Stimulated activated CD4-positive, alpha-beta T cell treated with anti-CD3 and anti-CD28 coated beads, Interleukin-1b, Interleukin-23, amount 100 ng/mL, for 4 hours (primary cell): Measurements from ENCODE around the gene RANGAP1.

Experiments used
- DNase-seq, 2 donors: peaks; one replicate each; pipeline ENCODE4 v3.0.0-alpha.2; 2020; ENCODE audit warnings: low read depth in 2 of 2

The RANGAP1 gene, protein sequence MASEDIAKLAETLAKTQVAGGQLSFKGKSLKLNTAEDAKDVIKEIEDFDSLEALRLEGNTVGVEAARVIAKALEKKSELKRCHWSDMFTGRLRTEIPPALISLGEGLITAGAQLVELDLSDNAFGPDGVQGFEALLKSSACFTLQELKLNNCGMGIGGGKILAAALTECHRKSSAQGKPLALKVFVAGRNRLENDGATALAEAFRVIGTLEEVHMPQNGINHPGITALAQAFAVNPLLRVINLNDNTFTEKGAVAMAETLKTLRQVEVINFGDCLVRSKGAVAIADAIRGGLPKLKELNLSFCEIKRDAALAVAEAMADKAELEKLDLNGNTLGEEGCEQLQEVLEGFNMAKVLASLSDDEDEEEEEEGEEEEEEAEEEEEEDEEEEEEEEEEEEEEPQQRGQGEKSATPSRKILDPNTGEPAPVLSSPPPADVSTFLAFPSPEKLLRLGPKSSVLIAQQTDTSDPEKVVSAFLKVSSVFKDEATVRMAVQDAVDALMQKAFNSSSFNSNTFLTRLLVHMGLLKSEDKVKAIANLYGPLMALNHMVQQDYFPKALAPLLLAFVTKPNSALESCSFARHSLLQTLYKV

GRCh38 chr22:41285820-41286638 lies at the start of gene RANGAP1:
Gene RANGAP1 (minus strand): TSS chr22:41286187. CDS start chr22:41281044, 5,143 bp downstream.
- DNase-seq: peak; percentile 94 to 95

DNA sequence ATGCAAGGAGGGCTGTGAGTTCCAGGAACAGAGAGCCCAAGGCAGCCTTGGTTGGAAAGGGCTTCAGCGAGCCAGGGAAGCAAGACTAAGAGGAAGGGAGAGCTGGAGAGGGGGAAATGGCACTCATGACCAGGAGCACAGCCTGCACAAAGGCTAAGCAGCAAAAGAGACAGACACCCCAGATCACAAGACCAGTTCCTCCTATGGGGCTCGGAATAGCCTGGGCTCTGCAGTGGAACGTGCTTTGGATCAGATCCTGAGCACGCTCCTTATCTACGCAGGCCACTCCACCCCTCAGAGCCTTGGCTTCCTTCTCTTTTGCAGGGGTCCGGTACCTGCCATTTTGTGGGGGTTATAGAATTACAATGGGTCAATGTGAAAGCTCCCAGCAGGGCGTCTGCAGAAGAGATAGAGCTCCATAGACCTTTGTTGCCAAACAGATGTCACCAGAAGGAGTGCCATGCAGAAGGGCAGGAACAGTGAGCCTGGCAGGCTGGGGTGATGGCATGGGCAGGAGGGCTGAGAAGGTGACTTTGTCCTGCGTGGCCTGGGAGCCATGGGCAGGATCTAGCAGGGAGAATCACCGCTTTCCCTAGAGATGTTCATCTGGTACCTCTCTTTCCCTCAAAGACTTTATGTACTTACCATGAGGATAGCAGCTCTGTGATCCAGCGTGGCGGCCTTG lies 49.1 kb upstream of the RANGAP1 start:
- no peak for DNase-seq

DNA sequence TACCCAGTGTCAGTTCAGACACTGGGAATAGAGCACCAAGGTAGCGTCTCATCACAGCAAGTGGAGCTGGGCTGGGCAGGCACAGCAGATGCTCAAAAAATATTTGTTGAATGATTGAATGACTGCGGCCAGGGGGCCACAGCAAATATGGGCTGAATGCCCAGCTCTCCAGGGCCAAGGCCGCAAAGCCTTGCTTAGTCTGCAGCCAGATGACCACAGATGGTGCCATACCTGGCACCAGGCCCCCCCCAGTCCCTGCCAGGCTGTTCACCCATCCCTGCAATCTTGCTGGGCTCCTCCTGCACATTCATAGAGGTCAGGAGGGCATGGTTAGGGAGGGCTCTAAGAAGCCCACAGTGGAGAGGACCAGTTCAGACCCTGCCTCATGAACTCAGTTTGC lies 48.2 kb upstream of the RANGAP1 start:
- DNase-seq: no peak

DNA sequence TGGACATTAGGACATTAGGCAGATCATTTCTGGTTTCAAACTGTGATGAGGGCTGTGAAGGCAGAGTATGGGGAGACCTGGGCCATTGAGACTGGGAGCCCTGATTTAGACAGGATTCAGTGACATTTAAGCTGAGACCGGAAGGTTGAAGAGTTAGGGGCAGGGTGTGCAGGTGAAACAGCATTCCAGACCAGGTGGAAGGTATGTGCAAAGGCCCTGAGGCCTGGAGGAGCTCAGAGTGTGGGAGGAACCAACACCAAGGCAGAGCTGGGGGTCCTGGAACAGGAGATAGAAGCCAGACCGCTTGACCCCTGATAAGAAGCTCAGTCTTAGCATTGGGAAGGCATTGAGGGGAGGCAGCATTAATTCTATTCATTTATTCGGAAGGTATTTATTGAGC lies 47.8 kb upstream of the RANGAP1 start:
- DNase-seq: no peak

- no peak for DNase-seq
Observed at GRCh38 chr22:41332217-41332939, 46.4 kb upstream of the RANGAP1 start.

DNA sequence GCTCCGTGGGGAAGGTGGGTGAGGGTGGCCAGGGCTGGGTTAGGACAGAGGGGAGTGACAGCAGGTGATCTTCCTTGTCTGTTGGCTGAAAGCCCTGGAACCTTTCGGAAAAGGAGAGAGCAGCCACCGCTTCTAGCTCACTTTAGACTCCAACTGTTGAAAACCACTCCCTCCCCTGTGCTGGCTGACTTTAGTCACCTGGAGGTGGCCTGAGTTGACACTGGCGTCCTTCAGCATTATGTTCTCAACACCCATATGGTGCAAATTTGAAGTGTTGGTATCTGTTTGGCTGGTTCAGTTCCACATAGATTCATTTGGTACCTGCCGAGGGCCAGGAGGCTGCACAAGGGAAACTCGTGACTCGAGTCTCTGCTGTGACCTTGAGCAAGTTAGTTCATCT lies 44.2 kb upstream of the RANGAP1 start:
- DNase-seq: no peak

GRCh38 chr22:41327124-41327523 lies 41.1 kb upstream of the RANGAP1 start:
- no peak for DNase-seq

DNA sequence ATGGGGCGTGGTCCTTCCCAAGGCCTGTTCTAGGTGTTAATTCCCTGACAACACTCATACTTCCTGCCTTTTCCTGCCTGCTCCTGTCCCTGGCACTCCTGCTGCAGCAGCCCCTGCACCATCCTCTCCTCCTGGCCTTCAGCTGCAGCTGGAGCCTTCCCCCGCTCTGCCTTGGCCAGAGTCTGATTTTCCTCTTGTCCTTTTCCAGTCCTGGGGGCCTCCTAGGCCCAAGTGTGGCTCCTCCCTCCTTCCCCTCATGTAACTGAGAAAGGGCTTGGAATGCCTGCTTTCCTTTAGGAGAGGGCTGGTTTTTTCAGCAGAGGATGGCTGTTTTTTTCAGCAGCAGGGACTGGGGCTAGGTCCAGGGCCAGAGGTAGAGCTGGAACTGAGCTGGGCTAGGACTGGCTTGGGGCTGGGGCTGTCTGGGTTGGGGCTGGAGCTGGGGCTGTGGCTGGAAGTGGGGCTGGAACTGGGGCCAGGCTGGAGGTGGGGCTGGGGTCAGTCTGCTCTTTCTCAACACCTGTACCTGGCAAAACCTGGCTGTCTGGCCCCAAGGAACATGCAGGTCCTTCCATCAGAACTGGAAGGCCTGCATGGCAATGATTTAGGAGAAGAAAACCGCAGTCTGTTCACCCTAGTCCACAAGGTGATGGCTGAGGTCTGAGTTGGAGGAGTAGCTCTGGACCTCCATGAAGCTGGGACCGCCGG lies 39.0 kb upstream of the RANGAP1 start:
- DNase-seq: no peak

DNA sequence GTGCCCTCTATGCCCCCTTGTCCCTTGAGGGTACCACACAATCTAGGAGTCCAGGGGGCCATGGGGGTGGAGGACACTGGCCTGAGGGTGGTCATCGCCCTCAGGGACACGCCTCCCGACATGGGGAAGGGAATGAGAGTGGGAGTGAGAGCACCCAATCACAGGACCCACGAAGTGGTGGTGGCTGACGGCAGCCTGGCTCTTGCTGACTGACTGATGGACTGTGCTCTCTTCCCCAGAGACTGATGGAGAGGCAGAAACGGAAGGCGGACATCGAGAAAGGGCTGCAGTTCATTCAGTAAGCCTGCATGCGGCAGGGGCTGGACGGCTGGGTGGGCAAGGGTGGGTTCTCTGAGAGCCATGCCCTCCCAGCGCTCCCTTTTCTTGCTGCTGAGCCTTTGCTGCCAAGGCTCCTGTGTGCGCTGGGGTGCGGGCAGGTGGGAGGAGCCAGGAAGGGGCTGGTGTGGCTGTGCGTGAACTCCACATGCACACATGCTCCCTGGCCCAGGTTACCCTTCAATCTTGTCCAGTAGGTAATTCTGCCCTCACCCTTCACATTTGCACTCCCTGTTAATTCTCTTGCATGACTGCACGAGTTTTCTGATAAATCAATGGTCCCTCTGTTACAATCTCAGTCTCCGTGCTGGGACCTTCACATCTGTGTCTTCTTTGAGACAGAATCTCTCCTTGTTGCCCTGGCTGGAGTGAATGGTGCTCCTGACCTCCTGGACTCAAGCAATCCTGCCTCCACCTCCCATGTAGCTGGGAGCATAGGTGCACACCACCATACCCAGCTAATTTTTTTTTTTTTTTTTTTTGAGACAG lies 34.6 kb upstream of the RANGAP1 start:
- DNase-seq: no peak

DNA sequence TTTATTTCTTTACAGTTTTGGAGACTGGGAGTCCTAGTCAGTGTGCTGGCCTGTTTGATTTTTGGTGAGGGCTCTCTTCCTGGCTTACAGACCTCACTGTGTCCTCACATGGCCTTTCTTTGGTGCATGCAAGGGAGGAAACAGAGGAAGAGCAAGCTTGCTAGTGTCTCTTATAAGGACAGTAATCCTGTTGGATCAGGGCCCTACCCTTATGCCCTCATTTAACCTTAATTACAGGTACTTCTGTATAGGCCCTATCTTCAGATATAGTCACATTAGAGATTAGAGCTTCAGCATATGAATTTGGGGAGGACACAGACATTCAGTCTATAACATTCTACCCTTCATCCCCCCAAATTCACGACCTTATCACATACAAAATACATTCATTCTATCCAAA lies 29.6 kb upstream of the RANGAP1 start:
- DNase-seq: no peak

GRCh38 chr22:41314821-41315220 lies 28.8 kb upstream of the RANGAP1 start:
- no peak for DNase-seq

- DNase-seq: no peak
Observed at GRCh38 chr22:41311487-41311886, 25.5 kb upstream of the RANGAP1 start.

- DNase-seq: no peak
Observed at GRCh38 chr22:41310336-41310735, 24.3 kb upstream of the RANGAP1 start.

DNA sequence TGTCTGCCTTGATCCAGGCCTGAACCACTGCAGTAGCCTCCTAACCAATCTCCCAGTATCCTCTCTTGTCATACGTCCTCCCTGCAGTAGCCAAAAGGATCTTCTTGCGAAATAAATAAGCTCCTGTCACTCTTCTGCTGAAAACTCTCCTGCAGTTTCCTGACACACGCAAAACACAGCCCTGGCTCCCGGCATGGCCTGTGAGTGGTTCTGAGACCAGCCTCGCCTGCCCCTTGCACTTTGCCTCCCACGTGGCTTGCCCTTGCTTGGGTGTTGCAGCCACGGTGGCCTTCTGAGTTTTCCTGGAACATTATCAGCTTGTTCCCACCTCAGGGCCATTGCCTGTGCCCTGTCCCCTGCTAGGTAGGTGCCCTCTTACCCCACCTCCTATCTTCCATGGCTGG lies 22.6 kb upstream of the RANGAP1 start:
- DNase-seq: no peak

DNA sequence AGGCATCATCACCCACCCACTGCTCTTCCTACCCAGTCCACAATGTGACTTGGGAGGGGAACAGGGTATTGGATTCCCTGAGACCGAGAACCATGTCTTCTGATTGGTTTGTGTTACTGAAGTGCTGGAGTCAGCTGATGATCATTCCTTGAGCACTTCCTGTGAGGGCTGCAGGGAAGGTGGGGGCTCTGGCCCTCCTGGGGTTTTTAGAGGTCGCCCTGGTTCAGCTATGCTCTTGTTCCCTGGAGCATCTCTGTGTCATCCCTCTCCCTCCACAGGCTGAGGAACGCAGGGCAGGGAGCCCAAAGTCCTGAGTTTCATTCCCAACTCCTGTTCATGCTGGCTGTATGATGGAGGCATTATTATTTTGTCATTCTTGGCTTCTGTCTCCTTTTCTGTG lies 22.1 kb upstream of the RANGAP1 start:
- DNase-seq: no peak

DNA sequence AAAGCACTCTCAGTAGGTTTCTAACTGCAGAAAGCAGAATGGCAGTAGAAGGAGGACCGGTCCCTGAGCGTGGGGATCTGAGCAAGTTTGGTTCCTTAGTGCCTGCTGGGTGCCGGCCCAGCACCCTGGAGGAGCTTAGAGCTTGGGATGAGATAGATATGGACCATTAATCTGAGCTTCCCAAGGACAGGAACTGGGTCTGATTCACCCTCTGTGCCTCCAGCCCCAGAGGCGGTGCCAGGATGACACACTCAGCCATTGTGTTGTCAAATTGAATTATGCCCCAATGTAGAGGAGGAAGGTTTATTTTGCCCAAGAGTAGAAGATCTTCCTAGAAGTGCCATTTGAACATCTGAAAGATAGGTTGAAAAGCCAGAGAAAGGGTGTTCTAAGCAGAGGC lies 19.7 kb upstream of the RANGAP1 start:
- no peak for DNase-seq

DNA sequence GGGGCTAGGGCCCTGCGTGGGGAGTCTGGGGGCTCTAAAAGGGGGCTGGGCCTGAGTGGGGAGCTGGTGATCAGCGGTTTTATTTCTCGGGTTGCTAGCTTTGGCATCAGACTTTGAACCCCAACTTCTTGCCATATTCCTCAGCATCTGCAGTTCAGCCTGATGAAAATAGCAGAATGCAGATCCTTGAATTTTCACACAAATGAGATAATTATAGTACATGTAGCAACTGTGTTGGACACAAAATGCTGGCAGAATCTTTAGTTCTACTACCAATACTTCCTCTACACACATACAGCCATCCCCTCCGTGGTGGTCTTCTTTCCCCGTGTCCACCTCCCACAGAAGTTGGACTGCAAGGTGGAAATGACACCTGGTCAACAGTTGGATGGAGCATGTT lies 16.8 kb upstream of the RANGAP1 start:
- DNase-seq: no peak

DNA sequence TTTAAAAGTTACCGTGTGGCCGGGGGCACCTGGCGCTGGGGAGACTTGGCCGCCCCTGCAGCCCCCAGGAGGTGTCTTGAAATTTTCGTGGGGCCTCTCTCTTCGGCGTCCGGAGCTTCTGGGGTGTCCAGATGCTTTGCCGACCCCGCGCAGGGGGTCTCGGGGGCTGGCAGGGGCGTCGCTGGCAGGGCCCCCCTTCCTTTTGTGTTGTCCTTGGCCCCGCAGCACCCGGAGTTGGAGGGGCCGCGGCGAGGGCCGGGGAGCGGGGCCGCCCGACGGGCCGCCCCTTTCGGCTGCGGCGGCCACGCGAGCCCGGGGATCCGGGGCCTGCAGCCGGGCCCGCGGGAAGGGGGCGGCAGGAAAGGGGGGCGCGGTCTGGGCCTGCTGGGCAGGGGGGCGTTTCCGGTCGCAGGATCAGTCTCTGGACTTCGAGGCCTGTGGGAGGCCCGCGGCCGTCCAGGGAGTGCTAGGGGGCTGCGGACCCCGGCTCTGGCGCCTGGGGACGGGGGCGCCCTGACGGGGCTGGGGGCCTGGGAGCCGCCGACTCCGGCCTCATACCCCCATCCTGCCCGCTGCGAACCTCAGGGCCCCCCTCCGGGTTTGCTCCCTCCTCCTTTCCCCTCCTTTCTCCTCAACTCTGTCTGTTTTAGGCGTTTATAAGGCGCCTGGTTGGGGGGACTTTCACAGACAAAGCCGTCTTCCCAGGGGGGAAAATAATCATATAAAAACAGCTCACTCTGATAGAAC lies 16.2 kb upstream of the RANGAP1 start:
- no peak for DNase-seq
